Fibroblast of lung (primary cell): ENCODE measurements around the gene RBM20. TPM values are rescaled to one million over a fixed set of nuclear protein-coding genes. Genes with fewer than 3 reads are reported as not detected.

Source experiments
- DNase-seq, 2 donors: peaks; one replicate each; pipeline versions ENCODE4 v3.0.0 to v3.0.0-alpha.2; 2010; ENCODE audit warnings: low read depth in 2 of 2
- H2AFZ ChIP-seq: 2 replicates; pipeline ENCODE4 v1.5.1; 2012; ENCODE audit warnings: low read length, control low read depth, inconsistent platforms
- H3K27ac ChIP-seq: 2 replicates; pipeline ENCODE4 v1.5.1; 2011; ENCODE audit warnings: low read length, control low read depth; ENCODE audit not compliant: insufficient read depth
- H3K27me3 ChIP-seq: 2 replicates; pipeline ENCODE4 v1.5.1; 2011; ENCODE audit warnings: mild to moderate bottlenecking, low read length; ENCODE audit not compliant: control insufficient read depth, insufficient read depth
- H3K36me3 ChIP-seq: 2 replicates; pipeline ENCODE4 v1.5.1; 2011; ENCODE audit warnings: low read length; ENCODE audit not compliant: control insufficient read depth, insufficient read depth
- H3K4me1 ChIP-seq: 2 replicates; pipeline ENCODE4 v1.5.1; 2011; ENCODE audit warnings: low read length; ENCODE audit not compliant: control insufficient read depth, insufficient read depth; ENCODE audit errors: extremely low read depth
- H3K4me2 ChIP-seq: 2 replicates; pipeline ENCODE4 v1.5.1; 2011; ENCODE audit warnings: low read length, control low read depth; ENCODE audit not compliant: insufficient read depth; ENCODE audit errors: extremely low read depth
- H3K4me3 ChIP-seq, 4 experiments: fragments of 200-600 bp in 1 of 4; sonication (generic) in 1 of 4; replicated peaks in 1 of 4; 2 replicates each; pipeline ENCODE4 v1.5.1; 2011 to 2016; ENCODE audit warnings: low read length in 4 of 4, low read depth in 3 of 4, mild to moderate bottlenecking in 3 of 4, control low read depth in 2 of 4, inconsistent platforms in 1 of 4, mixed read lengths in 1 of 4; ENCODE audit not compliant: insufficient read depth in 1 of 4; ENCODE audit errors: control extremely low read depth in 1 of 4
- H3K79me2 ChIP-seq: 2 replicates; pipeline ENCODE4 v1.5.1; 2012; ENCODE audit warnings: mild to moderate bottlenecking, low read length, inconsistent platforms; ENCODE audit not compliant: control insufficient read depth, insufficient read depth
- H3K9ac ChIP-seq: 2 replicates; pipeline ENCODE4 v1.5.1; 2011; ENCODE audit warnings: mild to moderate bottlenecking, low read length, control low read depth; ENCODE audit not compliant: insufficient read depth
- H3K9me3 ChIP-seq: 2 replicates; pipeline ENCODE4 v1.5.1; 2012; ENCODE audit warnings: low read depth, low read length; ENCODE audit not compliant: control insufficient read depth, insufficient read depth
- H4K20me1 ChIP-seq: 2 replicates; pipeline ENCODE4 v1.5.1; 2011; ENCODE audit warnings: low read length; ENCODE audit not compliant: control insufficient read depth, insufficient read depth; ENCODE audit errors: extremely low read depth
- EZH2 ChIP-seq: IDR thresholded peaks from 2 replicates; pipeline ENCODE4 v1.5.1; 2012; ENCODE audit warnings: low read length, control low read depth, mild to moderate bottlenecking; ENCODE audit errors: missing control alignments
- polyA plus RNA-seq, 2 donors: library from polyadenylated mRNA; depleted of rRNA in 1 of 2; stranded (reverse) in 1 of 2; unstranded in 1 of 2; fragments of >200 nt; gene quantifications; 2 replicates each; pipeline ENCODE4 v1.2.1, GENCODE V29; 2011 to 2012; ENCODE audit warnings: missing spikeins in 1 of 2
- total RNA-seq: library from RNA; depleted of rRNA; stranded (reverse); fragments of >200 nt; gene quantifications from 2 replicates; pipeline ENCODE4 v1.2.1, GENCODE V29; 2014
- TF ChIP-seq, protein P1 (sequence below), 2 donors: IDR thresholded peaks in 1 of 2; conservative IDR thresholded peaks in 1 of 2; 1 replicate in 1 of 2; 2 replicates in 1 of 2; pipeline ENCODE4 v1.5.1; 2011 to 2012; ENCODE audit warnings: low read length in 2 of 2, control low read depth in 1 of 2, inconsistent platforms in 1 of 2, low read depth in 1 of 2, mild to moderate bottlenecking in 1 of 2

The RBM20 gene
- total and polyA plus RNA-seq, 2 donors (not counting 1 experiment from before 2014, with no cell fraction given), result under 0.01 to 0.05 TPM

DNA sequence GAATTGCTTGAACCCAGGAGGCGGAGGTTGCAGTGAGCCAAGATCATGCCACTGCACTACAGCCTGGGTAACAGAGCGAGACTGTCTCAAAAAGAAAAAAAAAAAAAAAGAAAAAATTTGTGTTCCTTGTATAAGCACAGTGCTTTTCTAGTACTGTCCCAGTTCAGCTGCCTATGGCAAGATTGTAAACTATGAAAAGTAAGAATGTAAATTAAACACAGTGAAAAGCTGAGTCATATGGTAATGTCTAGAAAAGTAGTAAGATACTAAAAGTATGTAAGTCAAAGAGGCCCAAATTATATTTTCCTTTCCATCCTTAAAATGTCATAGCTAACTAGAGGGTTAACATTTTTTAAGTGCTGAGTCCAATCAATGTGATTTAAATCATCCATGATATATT is 42.8 kb downstream of the RBM20 start:
- H2AFZ ChIP-seq, result no peak overlapping the region
- no peaks in the 10 kb centered on the region for H3K36me3 ChIP-seq
- H3K4me3 ChIP-seq, result no peak overlapping the region
- H3K4me2 ChIP-seq, result no peak overlapping the region
- no peaks in the 10 kb centered on the region for H3K27me3 ChIP-seq
- H3K9ac ChIP-seq, result no peak overlapping the region
- no peaks in the 10 kb centered on the region for H4K20me1 ChIP-seq
- peaks cover 2% of the 10 kb centered on the region for H3K4me1 ChIP-seq
- TF ChIP-seq, protein P1, sequence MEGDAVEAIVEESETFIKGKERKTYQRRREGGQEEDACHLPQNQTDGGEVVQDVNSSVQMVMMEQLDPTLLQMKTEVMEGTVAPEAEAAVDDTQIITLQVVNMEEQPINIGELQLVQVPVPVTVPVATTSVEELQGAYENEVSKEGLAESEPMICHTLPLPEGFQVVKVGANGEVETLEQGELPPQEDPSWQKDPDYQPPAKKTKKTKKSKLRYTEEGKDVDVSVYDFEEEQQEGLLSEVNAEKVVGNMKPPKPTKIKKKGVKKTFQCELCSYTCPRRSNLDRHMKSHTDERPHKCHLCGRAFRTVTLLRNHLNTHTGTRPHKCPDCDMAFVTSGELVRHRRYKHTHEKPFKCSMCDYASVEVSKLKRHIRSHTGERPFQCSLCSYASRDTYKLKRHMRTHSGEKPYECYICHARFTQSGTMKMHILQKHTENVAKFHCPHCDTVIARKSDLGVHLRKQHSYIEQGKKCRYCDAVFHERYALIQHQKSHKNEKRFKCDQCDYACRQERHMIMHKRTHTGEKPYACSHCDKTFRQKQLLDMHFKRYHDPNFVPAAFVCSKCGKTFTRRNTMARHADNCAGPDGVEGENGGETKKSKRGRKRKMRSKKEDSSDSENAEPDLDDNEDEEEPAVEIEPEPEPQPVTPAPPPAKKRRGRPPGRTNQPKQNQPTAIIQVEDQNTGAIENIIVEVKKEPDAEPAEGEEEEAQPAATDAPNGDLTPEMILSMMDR (conservative IDR thresholded peaks at IDR 0.05 in 1 of 2, IDR thresholded peaks at IDR 0.05 in 1 of 2; ENCODE audit: low read depth in 1 of 2, low read length in 2 of 2), result no peak
- TF ChIP-seq EZH2, result no peak
- H3K79me2 ChIP-seq, result no peaks in the 10 kb centered on the region
- peak; percentile 22 to 24 for DNase-seq
- no peaks in the 10 kb centered on the region for H3K9me3 ChIP-seq
- H3K27ac ChIP-seq, result no peak overlapping the region

DNA sequence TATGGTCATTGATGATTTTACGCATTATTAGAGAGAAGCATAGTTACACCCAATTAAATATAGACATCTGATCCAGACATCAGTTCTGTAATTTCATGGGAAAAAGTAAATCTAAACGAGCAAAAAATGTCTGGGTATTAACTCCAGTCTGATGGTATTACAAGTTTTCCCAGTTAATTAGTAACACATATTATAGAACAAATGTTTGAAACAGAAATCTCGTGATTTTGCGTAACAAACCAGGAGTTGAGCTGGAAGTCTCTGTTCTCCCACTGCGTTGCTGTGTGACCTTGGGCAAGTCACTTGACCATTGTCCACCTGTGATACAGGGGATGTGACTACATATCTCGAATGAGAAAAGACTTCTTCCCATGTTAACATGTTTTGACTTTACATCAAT is 43.3 kb downstream of the RBM20 start:
- H3K4me2 ChIP-seq, result no peak overlapping the region
- H3K79me2 ChIP-seq, result no peaks in the 10 kb centered on the region

DNA sequence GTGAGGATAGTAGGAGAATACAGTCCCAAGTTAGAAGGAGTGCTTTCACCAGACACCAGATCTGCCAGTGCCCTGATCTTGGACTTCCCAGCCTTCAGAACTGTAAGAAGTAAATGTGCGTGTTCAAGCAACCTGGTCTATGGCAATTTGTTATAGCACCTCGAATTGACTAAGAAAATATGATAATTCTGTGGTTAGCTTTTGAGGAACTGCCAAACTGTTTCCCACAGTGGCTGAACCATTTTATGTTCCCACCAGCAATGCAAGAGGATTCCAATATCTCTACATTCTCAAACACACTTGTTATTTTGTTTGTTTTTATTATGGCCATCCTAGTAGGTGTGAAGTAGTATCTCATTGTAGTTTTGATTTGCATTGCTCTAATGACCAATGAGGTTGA is 47.0 kb downstream of the RBM20 start:
- Histone ChIP-seq H2AFZ (no peak overlapping the region), H3K4me1 (no peaks in the 10 kb centered on the region), H3K9me3 (no peaks in the 10 kb centered on the region), H3K27me3 (no peaks in the 10 kb centered on the region), H4K20me1 (no peaks in the 10 kb centered on the region), H3K9ac (no peak overlapping the region), H3K4me2 (no peak overlapping the region), H3K36me3 (no peaks in the 10 kb centered on the region), H3K27ac (no peak overlapping the region), H3K4me3 (no peak overlapping the region), H3K79me2 (no peaks in the 10 kb centered on the region)
- DNase-seq, result no peak
- no peak for TF ChIP-seq EZH2
- TF ChIP-seq, protein P1 (conservative IDR thresholded peaks at IDR 0.05 in 1 of 2, IDR thresholded peaks at IDR 0.05 in 1 of 2; ENCODE audit: low read depth in 1 of 2, low read length in 2 of 2), result no peak

More for the DNA sequence above, 43.3 kb downstream of the RBM20 start:
- Histone ChIP-seq H3K36me3 (no peaks in the 10 kb centered on the region), H4K20me1 (no peaks in the 10 kb centered on the region), H3K9ac (no peak overlapping the region), H3K9me3 (no peaks in the 10 kb centered on the region), H3K4me1 (peaks cover 2% of the 10 kb centered on the region), H3K4me3 (no peak overlapping the region), H3K27ac (no peak overlapping the region), H3K27me3 (no peaks in the 10 kb centered on the region), H2AFZ (no peak overlapping the region)
- TF ChIP-seq, protein P1 (conservative IDR thresholded peaks at IDR 0.05 in 1 of 2, IDR thresholded peaks at IDR 0.05 in 1 of 2; ENCODE audit: low read depth in 1 of 2, low read length in 2 of 2), result no peak
- no peak for TF ChIP-seq EZH2
- DNase-seq, result no peak
